Measurements from ENCODE around the gene TTC27. TPM values are rescaled to one million over a fixed set of nuclear protein-coding genes. Genes with fewer than 3 reads are reported as not detected.

TTC27 gene
- total RNA-seq, 2 experiments from 2014 or later: 25.3 to 27.7 TPM

DNA sequence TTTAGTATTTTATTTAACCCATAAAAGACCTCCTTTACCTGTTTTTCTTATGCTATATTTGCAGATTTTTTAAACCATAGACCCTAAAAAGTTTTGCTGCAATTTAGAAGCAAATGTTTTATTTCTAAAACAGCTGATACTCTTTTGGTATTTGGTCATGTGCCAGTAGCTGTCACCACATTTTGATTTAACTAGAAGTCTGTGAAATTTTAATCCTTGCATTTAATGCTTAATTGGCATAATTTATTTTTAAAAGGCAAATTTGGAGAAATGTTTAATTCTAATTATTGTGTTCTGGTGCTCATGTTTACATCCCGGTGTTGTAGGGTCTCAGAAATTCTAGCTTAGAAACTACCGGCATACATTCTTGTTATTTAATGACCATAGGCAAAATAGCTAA, 111.8 kb downstream of the TTC27 start:
- H3K27ac ChIP-seq (ENCODE audit: low read depth, low read length, poor library complexity, severe bottlenecking): no peak overlapping the region
- H3K9me3 ChIP-seq (ENCODE audit: low read length): no peaks in the 10 kb centered on the region
- no peaks in the 10 kb centered on the region for H3K4me1 ChIP-seq (ENCODE audit: insufficient read depth, low read length, poor library complexity, severe bottlenecking)
- no peaks in the 10 kb centered on the region for H4K20me1 ChIP-seq (ENCODE audit: insufficient read depth, low read length)
- no peaks in the 10 kb centered on the region for H3K79me2 ChIP-seq (ENCODE audit: insufficient read depth, low read depth, low read length)
- H3K9me2 ChIP-seq (ENCODE audit: insufficient read depth, low read length): no peaks in the 10 kb centered on the region
- intact Hi-C loops (cut with micrococcal nuclease; ENCODE audit: unreplicated experiment): no loop called here
- no peak for DNase-seq (ENCODE audit: low spot score)
- no peak overlapping the region for H2AFZ ChIP-seq (ENCODE audit: low read length)
- BruUV-seq (replicated peaks): no TSS peak
- H3K4me2 ChIP-seq (ENCODE audit: low read length): no peak overlapping the region
- peaks cover 15% of the 10 kb centered on the region; the same call in 1 of the 2 replicates for H3K36me3 ChIP-seq (ENCODE audit: insufficient read depth, low read length)
- CTCF ChIA-PET (ENCODE audit: unreplicated experiment): no interaction called here
- no peak for TF ChIP-seq EZH2phosphoT487 (IDR thresholded peaks at IDR 0.05; ENCODE audit: borderline replicate concordance, low read depth, low read length)
- TF ChIP-seq, protein P1, sequence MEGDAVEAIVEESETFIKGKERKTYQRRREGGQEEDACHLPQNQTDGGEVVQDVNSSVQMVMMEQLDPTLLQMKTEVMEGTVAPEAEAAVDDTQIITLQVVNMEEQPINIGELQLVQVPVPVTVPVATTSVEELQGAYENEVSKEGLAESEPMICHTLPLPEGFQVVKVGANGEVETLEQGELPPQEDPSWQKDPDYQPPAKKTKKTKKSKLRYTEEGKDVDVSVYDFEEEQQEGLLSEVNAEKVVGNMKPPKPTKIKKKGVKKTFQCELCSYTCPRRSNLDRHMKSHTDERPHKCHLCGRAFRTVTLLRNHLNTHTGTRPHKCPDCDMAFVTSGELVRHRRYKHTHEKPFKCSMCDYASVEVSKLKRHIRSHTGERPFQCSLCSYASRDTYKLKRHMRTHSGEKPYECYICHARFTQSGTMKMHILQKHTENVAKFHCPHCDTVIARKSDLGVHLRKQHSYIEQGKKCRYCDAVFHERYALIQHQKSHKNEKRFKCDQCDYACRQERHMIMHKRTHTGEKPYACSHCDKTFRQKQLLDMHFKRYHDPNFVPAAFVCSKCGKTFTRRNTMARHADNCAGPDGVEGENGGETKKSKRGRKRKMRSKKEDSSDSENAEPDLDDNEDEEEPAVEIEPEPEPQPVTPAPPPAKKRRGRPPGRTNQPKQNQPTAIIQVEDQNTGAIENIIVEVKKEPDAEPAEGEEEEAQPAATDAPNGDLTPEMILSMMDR (conservative IDR thresholded peaks at IDR 0.05; ENCODE audit: low read length): no peak
- no peak overlapping the region for H3K4me3 ChIP-seq (ENCODE audit: low read depth, low read length, poor library complexity, severe bottlenecking)
- POLR2A ChIA-PET: interaction anchor here (0.7 to 1.2 kb wide), 4 partner anchors 10 to 85 kb away, joined by 3 to 5 read pairs (median 4); no protein-coding TSS in a partner anchor

DNA sequence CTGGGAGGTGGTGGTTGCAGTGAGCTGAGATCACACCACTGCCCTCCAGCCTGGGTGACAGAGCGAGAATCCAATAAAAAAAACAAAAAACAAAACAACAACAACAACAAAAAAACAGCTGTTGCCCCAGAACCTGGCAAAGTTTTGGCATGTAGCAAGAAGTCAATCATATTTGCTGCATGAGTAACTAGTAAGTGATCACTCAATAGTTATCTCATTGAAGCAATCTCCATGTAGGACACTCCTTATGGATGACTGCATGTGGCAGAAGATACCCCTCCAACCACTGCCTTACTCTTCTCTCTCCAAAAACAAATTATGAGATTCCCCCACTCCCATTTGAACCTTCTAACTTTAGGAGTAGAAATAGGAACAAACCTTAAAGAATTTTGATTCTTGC, 113.7 kb downstream of the TTC27 start:
- CTCF ChIA-PET (ENCODE audit: unreplicated experiment): no interaction called here
- Histone ChIP-seq H2AFZ (ENCODE audit: low read length) (no peak overlapping the region), H3K4me3 (ENCODE audit: low read depth, low read length, poor library complexity, severe bottlenecking) (no peak overlapping the region), H3K9me2 (ENCODE audit: insufficient read depth, low read length) (no peaks in the 10 kb centered on the region), H3K4me1 (ENCODE audit: insufficient read depth, low read length, poor library complexity, severe bottlenecking) (no peaks in the 10 kb centered on the region), H3K27ac (ENCODE audit: low read depth, low read length, poor library complexity, severe bottlenecking) (no peak overlapping the region), H3K36me3 (ENCODE audit: insufficient read depth, low read length) (peaks cover 15% of the 10 kb centered on the region; the same call in 1 of the 2 replicates), H3K79me2 (ENCODE audit: insufficient read depth, low read depth, low read length) (no peaks in the 10 kb centered on the region), H3K9me3 (ENCODE audit: low read length) (no peaks in the 10 kb centered on the region), H3K4me2 (ENCODE audit: low read length) (no peak overlapping the region), H4K20me1 (ENCODE audit: insufficient read depth, low read length) (no peaks in the 10 kb centered on the region)
- no peak for TF ChIP-seq EZH2phosphoT487 (IDR thresholded peaks at IDR 0.05; ENCODE audit: borderline replicate concordance, low read depth, low read length)
- TF ChIP-seq, protein P1 (conservative IDR thresholded peaks at IDR 0.05; ENCODE audit: low read length): no peak
- no TSS peak for BruUV-seq (replicated peaks)
- POLR2A ChIA-PET: interaction anchor here (1.4 kb wide), 1 partner anchor 21 kb away, joined by 5 read pairs; no protein-coding TSS in a partner anchor
- intact Hi-C loops (cut with micrococcal nuclease; ENCODE audit: unreplicated experiment): no loop called here
- no peak for DNase-seq (ENCODE audit: low spot score)

DNA sequence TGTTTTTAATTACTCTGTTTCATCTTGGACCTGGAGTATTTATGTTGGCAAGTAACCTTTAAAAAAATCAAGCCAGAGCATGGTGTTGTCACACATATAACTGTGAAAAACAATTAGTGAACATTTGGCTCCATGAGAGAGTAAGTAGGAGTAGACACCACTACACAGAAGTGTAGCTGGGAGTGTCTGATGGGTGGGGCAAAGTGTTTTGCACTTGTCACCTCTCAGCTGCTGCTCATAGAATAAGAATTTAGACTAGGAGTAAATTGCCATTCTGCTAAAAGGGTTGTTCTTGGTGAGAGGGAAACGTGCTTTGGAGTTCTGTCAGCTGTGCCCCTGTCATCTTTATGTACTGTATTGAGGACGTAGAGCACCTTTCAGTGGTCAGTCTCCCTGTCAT, 114.5 kb downstream of the TTC27 start:
- intact Hi-C loops (cut with micrococcal nuclease; ENCODE audit: unreplicated experiment): no loop called here
- Histone ChIP-seq H3K9me3 (ENCODE audit: low read length) (no peaks in the 10 kb centered on the region), H3K36me3 (ENCODE audit: insufficient read depth, low read length) (peaks cover 7% of the 10 kb centered on the region; the same call in 1 of the 2 replicates), H2AFZ (ENCODE audit: low read length) (no peak overlapping the region), H3K4me2 (ENCODE audit: low read length) (no peak overlapping the region), H3K9me2 (ENCODE audit: insufficient read depth, low read length) (no peaks in the 10 kb centered on the region), H3K4me3 (ENCODE audit: low read depth, low read length, poor library complexity, severe bottlenecking) (no peak overlapping the region), H3K79me2 (ENCODE audit: insufficient read depth, low read depth, low read length) (no peaks in the 10 kb centered on the region), H4K20me1 (ENCODE audit: insufficient read depth, low read length) (no peaks in the 10 kb centered on the region), H3K4me1 (ENCODE audit: insufficient read depth, low read length, poor library complexity, severe bottlenecking) (no peaks in the 10 kb centered on the region), H3K27ac (ENCODE audit: low read depth, low read length, poor library complexity, severe bottlenecking) (no peak overlapping the region)
- TF ChIP-seq, protein P1 (conservative IDR thresholded peaks at IDR 0.05; ENCODE audit: low read length): no peak
- TF ChIP-seq EZH2phosphoT487 (IDR thresholded peaks at IDR 0.05; ENCODE audit: borderline replicate concordance, low read depth, low read length): no peak
- BruUV-seq (replicated peaks): no TSS peak
- DNase-seq (ENCODE audit: low spot score): no peak
- ChIA-PET POLR2A (interaction anchor here (1.3 to 1.4 kb wide), 2 partner anchors 9 to 22 kb away, joined by 5 read pairs; no protein-coding TSS in a partner anchor), CTCF (ENCODE audit: unreplicated experiment) (no interaction called here)

Measured in OCI-LY7 (cell line).